T1000 (cell line): Measurements from ENCODE around the gene SMIM43.

Source experiments
- DNase-seq: peaks from one replicate; lab custom pipeline; 2025; ENCODE audit warnings: mixed read lengths; lab: John Stamatoyannopoulos, UW

The SMIM43 gene

GRCh38 chr4:121764702-121765367 is at the start of gene SMIM43:
SMIM43 (minus strand) TSS chr4:121765164; CDS start chr4:121765105, 59 bp downstream.
- DNase-seq, result no peak

GRCh38 chr4:121814756-121815155 is 49.8 kb upstream of the SMIM43 start:
- no peak for DNase-seq

- DNase-seq, result no peak
These were observed 46.2 kb upstream of the SMIM43 start for GRCh38 chr4:121811122-121811521.

- DNase-seq, result no peak
These were observed 41.4 kb upstream of the SMIM43 start for GRCh38 chr4:121806411-121806810.

- DNase-seq, result no peak
These were observed 36.7 kb upstream of the SMIM43 start for GRCh38 chr4:121801715-121802075.

GRCh38 chr4:121800961-121801714 is 36.2 kb upstream of the SMIM43 start, which contains the start of gene EXOSC9:
EXOSC9 (plus strand) TSS chr4:121801323; CDS start chr4:121801425, 102 bp downstream.
- DNase-seq, result peak; percentile 96

- no peak for DNase-seq
These were observed 35.6 kb upstream of the SMIM43 start for GRCh38 chr4:121800638-121800960.

- DNase-seq, result no peak
These were observed 35.0 kb upstream of the SMIM43 start for GRCh38 chr4:121799867-121800501.

- no peak for DNase-seq
These were observed 34.4 kb upstream of the SMIM43 start for GRCh38 chr4:121799208-121799823.

GRCh38 chr4:121796283-121796682 is 31.3 kb upstream of the SMIM43 start:
- no peak for DNase-seq

- DNase-seq, result no peak
These were observed 29.7 kb upstream of the SMIM43 start for GRCh38 chr4:121794505-121795188.

GRCh38 chr4:121792966-121793365 is 28.0 kb upstream of the SMIM43 start:
- DNase-seq, result no peak

- peak; percentile 9 for DNase-seq
These were observed 26.5 kb upstream of the SMIM43 start for GRCh38 chr4:121791481-121791880.

GRCh38 chr4:121790976-121791375 is 26.0 kb upstream of the SMIM43 start:
- no peak for DNase-seq

GRCh38 chr4:121789960-121790829 is 25.2 kb upstream of the SMIM43 start:
- no peak for DNase-seq

- no peak for DNase-seq
These were observed 24.5 kb upstream of the SMIM43 start for GRCh38 chr4:121789455-121789854.

GRCh38 chr4:121788896-121789295 is 23.9 kb upstream of the SMIM43 start:
- no peak for DNase-seq

- DNase-seq, result no peak
These were observed 21.3 kb upstream of the SMIM43 start for GRCh38 chr4:121786221-121786620.

GRCh38 chr4:121785479-121785878 is 20.5 kb upstream of the SMIM43 start:
- peak; percentile 12 for DNase-seq

GRCh38 chr4:121784975-121785374 is 20.0 kb upstream of the SMIM43 start:
- DNase-seq, result peak; percentile 56

- DNase-seq, result no peak
These were observed 19.4 kb upstream of the SMIM43 start for GRCh38 chr4:121784401-121784800.
